ENCODE results near the gene CCDC66.
A peak's percentile ranks its signal among the peaks of the same experiment; 100 is the strongest.
"Not testable (repeated sequence)": the region's sequence is repeated elsewhere in the genome, so short reads cannot be mapped to it uniquely, and the experiment has no call there.

The CCDC66 gene

GRCh38 chr3:56556908-56557830 lies at the start of gene CCDC66:
Gene CCDC66, plus strand, starts transcription at chr3:56557175. Its CDS starts 68 bp downstream, at chr3:56557243.
- DNase-seq (ENCODE audit: low read depth in 2 of 2) = peak; percentile 79 to 87

- no peak for DNase-seq (ENCODE audit: low read depth in 2 of 2)
Observed at GRCh38 chr3:56519641-56520040, 37.3 kb upstream of the CCDC66 start.

DNA sequence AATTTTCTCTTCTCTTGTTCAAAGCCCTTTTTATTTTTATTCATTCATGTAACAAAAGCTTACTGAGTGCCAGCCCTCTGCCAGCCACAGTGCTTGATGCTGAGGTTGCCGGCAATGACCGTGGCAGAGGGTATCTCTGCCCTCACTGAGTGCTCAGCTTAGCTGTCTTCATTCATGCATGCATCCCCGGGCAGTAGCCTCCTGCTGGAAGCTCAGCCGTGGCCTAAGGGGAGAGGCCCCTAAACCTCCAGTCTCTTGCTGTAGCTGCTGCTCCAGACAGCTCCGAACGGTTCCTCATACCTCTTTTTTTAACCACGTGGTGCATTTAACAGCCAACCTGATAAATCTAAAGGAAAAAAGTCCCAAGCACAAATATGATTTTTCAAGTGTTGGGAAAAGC lies 34.6 kb upstream of the CCDC66 start:
- DNase-seq (ENCODE audit: low read depth in 2 of 2) = no peak

DNA sequence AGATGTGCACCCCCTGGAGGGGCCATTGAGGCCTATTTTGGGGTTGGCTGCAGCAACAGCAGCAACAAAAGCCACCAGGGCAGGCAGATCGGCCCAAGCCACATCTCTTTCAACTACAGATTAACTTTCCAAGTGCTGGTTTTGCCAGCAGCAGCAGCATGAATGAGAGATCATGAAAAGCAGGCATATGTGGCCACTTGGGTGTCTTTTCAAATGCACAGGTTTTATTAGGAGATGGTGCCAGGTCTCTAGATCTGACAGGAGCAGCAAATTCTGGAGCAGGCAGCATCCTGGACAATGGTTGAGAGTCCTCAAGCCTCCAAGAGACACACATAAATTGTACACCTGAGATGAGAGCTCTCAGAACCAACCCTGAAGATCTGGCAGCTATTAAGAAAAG lies 31.7 kb upstream of the CCDC66 start:
- DNase-seq (ENCODE audit: low read depth in 2 of 2) = no peak

GRCh38 chr3:56536735-56537134 lies 20.2 kb upstream of the CCDC66 start:
- DNase-seq (ENCODE audit: low read depth in 2 of 2) = no peak

- no peak for DNase-seq (ENCODE audit: low read depth in 2 of 2)
Observed at GRCh38 chr3:56547486-56547885, 9.5 kb upstream of the CCDC66 start.

- no peak for DNase-seq (ENCODE audit: low read depth in 2 of 2)
Observed at GRCh38 chr3:56557831-56558170, 826 bp downstream of the CCDC66 start.

DNA sequence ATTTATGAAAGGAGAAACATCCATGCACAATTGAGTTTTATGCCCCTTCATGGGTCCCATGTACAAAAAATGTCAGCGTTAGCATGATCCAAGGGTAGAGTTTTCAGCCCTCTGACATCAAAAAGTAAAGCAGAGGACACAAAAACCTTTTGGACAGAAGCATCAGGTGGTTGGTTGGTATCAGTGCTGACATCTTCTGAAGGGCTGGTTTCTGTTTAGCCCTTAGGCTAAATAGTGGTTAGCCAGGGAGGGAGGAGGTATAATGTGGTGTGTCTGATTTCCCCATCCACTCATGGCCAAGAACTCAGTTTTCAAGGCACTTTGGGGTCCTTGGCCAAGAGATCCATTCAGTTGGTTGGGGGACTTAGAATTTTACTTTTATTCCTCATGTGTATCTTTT lies 16.5 kb downstream of the CCDC66 start:
- DNase-seq (ENCODE audit: low read depth in 2 of 2) = no peak

DNA sequence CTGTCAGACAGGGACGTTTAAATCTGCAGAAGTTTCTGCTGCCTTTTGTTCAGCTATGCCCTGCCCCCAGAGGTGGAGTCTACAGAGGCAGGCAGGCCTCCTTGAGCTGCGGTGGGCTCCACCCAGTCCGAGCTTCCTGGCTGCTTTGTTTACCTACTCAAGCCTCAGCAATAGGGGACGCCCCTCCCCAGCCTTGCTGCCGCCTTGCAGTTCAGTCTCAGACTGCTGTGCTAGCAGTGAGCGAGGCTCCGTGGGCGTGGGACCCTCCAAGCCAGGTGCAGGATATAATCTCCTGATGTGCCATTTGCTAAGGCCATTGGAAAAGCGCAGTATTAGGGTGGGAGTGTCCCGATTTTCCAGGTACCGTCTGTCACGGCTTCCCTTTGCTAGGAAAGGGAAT lies 25.0 kb downstream of the CCDC66 start:
- not testable (repeated sequence) for DNase-seq (ENCODE audit: low read depth in 2 of 2)

DNA sequence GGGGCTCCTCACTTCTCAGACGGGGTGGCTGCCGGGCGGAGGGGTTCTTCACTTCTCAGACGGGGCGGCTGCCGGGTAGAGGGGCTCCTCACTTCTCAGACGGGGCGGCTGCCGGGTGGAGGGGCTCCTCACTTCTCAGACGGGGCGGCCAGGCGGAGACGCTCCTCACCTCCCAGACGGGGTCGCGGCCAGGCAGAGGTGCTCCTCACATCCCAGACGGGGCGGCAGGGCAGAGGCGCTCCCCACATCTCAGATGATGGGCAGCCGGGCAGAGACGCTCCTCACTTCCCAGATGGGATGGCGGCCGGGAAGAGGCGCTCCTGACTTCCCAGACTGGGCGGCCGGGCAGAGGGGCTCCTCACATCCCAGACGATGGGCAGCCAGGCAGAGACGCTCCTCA lies 27.3 kb downstream of the CCDC66 start:
- not testable (repeated sequence) for DNase-seq (ENCODE audit: low read depth in 2 of 2)

GRCh38 chr3:56590814-56591213 lies 33.8 kb downstream of the CCDC66 start:
- DNase-seq (ENCODE audit: low read depth in 2 of 2) = no peak

DNA sequence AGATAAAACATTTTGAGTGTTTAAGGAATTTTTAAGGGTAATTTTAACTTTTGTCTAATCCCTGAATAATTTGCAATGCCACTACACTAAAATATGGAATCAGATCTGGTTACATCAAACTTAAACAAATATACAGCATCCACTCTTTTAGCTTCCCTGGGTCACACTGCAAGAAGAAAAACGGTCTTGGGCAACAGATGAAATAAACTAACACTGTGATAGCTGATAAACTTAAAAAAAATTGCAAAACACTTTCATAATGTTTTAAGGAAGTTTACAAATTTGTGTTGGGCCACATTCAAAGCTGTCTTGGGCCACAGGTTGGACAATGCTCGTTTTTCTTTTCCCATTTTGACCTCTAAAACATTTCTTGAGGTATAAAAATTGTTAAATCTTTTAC lies 34.3 kb downstream of the CCDC66 start:
- no peak for DNase-seq (ENCODE audit: low read depth in 2 of 2)

- peak in 1 of 2 donors; percentile 9 for DNase-seq (ENCODE audit: low read depth in 2 of 2)
Observed at GRCh38 chr3:56593455-56594158, 36.6 kb downstream of the CCDC66 start.

DNA sequence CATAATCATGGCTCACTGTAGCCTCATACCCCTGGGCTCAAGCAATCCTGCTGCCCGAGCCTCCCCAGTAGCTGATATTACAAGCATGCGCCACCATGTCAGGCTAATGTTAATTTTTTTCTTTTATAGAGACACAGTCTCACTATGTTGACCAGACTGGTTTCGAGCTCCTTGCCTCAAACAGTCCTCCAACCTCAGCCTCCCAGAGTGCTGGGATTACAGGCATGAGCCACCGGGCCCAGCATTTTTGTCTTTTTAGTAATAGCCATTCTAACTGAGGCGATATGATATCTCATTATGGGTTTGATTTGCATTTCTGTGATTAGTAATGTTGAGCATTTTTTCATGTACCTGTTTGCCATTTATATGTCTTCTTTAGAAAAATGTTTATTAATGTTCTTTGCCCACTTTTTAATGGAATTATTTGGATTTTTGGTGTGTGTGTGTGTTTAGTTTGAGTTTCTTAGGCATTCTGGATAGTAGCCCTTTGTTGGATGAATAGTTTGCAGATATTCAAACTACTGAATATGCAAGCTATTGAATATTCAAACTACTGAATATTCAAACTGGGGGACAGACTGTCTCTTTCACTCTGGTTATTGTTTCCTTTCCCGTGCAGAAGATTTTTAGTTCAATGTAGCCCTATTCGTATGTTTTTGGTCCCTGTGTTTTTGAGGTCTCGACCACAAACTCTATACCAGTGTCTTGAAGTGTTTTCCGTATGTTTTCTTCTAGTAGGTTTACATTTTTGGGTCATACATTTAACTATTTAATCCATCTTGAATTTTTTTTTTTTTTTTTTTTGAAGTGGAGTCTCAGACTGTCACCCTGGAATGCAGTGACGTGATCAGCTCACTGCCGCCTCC lies 39.2 kb downstream of the CCDC66 start:
- DNase-seq (ENCODE audit: low read depth in 2 of 2) = no peak

GRCh38 chr3:56608479-56608878 lies 51.5 kb downstream of the CCDC66 start:
- DNase-seq (ENCODE audit: low read depth in 2 of 2) = not testable (repeated sequence)

- no peak for DNase-seq (ENCODE audit: low read depth in 2 of 2)
Observed at GRCh38 chr3:56610669-56611335, 53.8 kb downstream of the CCDC66 start.

- no peak for DNase-seq (ENCODE audit: low read depth in 2 of 2)
Observed at GRCh38 chr3:56611364-56611763, 54.4 kb downstream of the CCDC66 start.

GRCh38 chr3:56612146-56612545 lies 55.2 kb downstream of the CCDC66 start:
- no peak for DNase-seq (ENCODE audit: low read depth in 2 of 2)

DNA sequence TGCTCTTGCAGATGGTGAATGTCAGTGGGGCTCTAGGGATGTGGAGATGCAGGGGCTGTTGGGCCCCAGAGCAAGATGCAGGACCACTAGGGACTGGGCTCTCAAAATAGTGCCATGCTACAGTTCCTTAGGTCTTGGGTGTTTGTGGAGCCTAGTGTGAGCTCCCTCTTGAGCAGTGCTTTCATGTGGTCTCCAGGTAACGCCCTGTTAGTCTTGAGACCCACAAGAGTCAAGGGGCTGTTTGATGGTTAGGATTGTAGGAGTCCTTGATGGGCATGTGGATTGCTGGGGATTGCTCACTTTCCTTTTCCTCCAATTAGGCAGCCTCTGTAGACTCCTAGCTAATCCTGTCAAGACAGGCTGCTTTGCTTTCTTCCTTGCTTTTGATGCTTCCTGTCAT lies 56.0 kb downstream of the CCDC66 start:
- no peak for DNase-seq (ENCODE audit: low read depth in 2 of 2)

DNA sequence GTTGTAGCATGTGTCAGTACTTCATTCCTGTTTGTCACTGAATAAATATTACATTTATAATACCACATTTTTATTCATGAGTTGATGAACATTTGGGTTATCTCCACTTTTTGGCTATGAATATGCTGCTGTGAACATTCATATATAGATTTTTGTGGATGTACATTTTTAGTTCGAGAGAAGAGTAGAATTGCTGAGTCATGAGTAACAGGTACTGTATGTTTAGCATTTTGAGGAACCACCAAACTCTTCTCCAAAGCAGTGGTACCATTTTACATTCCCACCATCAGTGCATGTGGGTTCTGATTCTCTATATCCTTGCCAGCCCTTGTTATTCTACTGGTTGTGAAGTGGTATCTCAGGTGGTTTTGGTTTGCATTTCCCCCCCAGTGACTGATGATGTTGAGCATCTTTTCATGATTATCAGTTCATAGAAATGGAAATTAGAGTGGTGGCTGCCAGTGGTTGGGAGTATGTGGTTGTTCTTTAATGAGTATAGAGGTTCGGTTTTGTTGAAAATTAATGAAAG lies 59.6 kb downstream of the CCDC66 start:
- DNase-seq (ENCODE audit: low read depth in 2 of 2) = no peak

DNA sequence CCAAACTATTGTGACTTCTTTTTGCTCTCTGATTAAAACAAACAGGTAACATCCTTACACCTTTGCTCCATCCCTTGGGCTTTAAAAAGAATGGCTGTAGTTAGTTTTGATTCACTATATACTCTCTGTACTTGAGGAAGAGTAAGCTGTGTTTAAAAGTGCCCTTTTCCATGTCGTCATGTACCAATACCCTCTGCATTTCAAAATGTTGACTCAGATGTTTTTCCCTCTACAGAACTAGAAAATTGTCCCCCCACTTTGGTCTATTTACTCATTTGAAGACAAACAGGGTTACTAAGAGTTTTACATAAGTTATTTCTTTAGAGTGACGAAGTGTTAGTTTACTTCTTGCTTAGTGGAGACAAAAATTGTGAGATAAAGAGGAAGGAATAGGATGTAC lies 63.4 kb downstream of the CCDC66 start:
- no peak for DNase-seq (ENCODE audit: low read depth in 2 of 2)
